Spinal cord (tissue), 10 donors: ENCODE data around the gene HS3ST5. TPM values are rescaled to one million over a fixed set of nuclear protein-coding genes. Genes with fewer than 3 reads are reported as not detected.

Experiments
- DNase-seq, 6 donors: peaks; one replicate each; pipeline versions ENCODE4 v3.0.0 to v3.0.0-alpha.2; 2013 to 2015; ENCODE audit warnings: low spot score in 6 of 6, low read depth in 4 of 6
- H3K27ac ChIP-seq: one replicate; pipeline ENCODE4 v1.5.1; 2013; ENCODE audit warnings: low read depth, low read length, control low read depth
- H3K27me3 ChIP-seq: one replicate; pipeline ENCODE4 v1.6.1; 2013; ENCODE audit warnings: low read length; ENCODE audit not compliant: control insufficient read depth, insufficient read depth
- H3K36me3 ChIP-seq: one replicate; pipeline ENCODE4 v1.6.1; 2013; ENCODE audit warnings: low read length; ENCODE audit not compliant: control insufficient read depth, insufficient read depth
- H3K4me1 ChIP-seq: one replicate; pipeline ENCODE4 v1.6.1; 2013; ENCODE audit warnings: low read length; ENCODE audit not compliant: control insufficient read depth, insufficient read depth
- H3K4me3 ChIP-seq: one replicate; pipeline ENCODE4 v1.5.1; 2013; ENCODE audit warnings: low read depth, low read length, control low read depth
- H3K9me3 ChIP-seq: one replicate; pipeline ENCODE4 v1.6.1; 2013; ENCODE audit warnings: low read length; ENCODE audit not compliant: control insufficient read depth, insufficient read depth
- WGBS: methylation state at CpG from one replicate; pipeline ENCODE4 v1.1.5; 2013; ENCODE audit warnings: missing lambda C conversion rate; ENCODE audit not compliant: insufficient coverage; 5-methylcytosine and 5-hydroxymethylcytosine counted together
- polyA plus RNA-seq, 2 donors: library from polyadenylated mRNA; unstranded; fragments of 120-200 nt; gene quantifications; one replicate each; pipeline ENCODE4 v1.2.1, GENCODE V29; 2013; ENCODE audit not compliant: insufficient read length in 2 of 2
- total RNA-seq, 2 donors: library from RNA; depleted of rRNA in 1 of 2; stranded (reverse); fragments of 120-200 nt in 1 of 2; fragments of >200 nt in 1 of 2; gene quantifications; one replicate each; pipeline versions ENCODE4 v1.2.3 to v1.2.4, GENCODE V29; 2013 to 2014
- donor health status: healthy.

HS3ST5 gene
- total and polyA plus RNA-seq, 4 donors: 4.1 to 25.8 (median 21.9) TPM

GRCh38 chr6:114310053-114310452 is 32.8 kb downstream of the HS3ST5 start:
- DNase-seq: no peak
- H3K27ac ChIP-seq: no peak overlapping the region
- WGBS: no CpG with 5 or more reads among the region's 2 CpGs
- no peaks in the 10 kb centered on the region for H3K27me3 ChIP-seq
- H3K4me3 ChIP-seq: no peak overlapping the region
- H3K36me3 ChIP-seq: no peaks in the 10 kb centered on the region
- H3K4me1 ChIP-seq: no peaks in the 10 kb centered on the region
- H3K9me3 ChIP-seq: no peaks in the 10 kb centered on the region

GRCh38 chr6:114304304-114304887 is 38.4 kb downstream of the HS3ST5 start:
- no peaks in the 10 kb centered on the region for H3K4me1 ChIP-seq
- H3K4me3 ChIP-seq: no peak overlapping the region
- no CpG with 5 or more reads among the region's 1 CpG for WGBS
- H3K27me3 ChIP-seq: no peaks in the 10 kb centered on the region
- H3K27ac ChIP-seq: no peak overlapping the region
- no peaks in the 10 kb centered on the region for H3K9me3 ChIP-seq
- peak in 2 of 6 donors; percentile 45 to 72 for DNase-seq
- no peaks in the 10 kb centered on the region for H3K36me3 ChIP-seq

- Histone ChIP-seq H3K36me3 (no peaks in the 10 kb centered on the region), H3K27ac (no peak overlapping the region), H3K4me3 (no peak overlapping the region), H3K9me3 (no peaks in the 10 kb centered on the region), H3K4me1 (no peaks in the 10 kb centered on the region), H3K27me3 (no peaks in the 10 kb centered on the region)
- no CpG with 5 or more reads among the region's 2 CpGs for whole genome bisulfite sequencing
- no peak for DNase-seq
Observed at GRCh38 chr6:114301596-114302219, 41.1 kb downstream of the HS3ST5 start.

GRCh38 chr6:114297135-114297534 is 45.7 kb downstream of the HS3ST5 start:
- no peaks in the 10 kb centered on the region for H3K9me3 ChIP-seq
- H3K4me1 ChIP-seq: no peaks in the 10 kb centered on the region
- WGBS: 97% methylated on average over 5 of the region's 6 CpGs
- no peak for DNase-seq
- H3K36me3 ChIP-seq: no peaks in the 10 kb centered on the region
- no peak overlapping the region for H3K4me3 ChIP-seq
- no peak overlapping the region for H3K27ac ChIP-seq
- no peaks in the 10 kb centered on the region for H3K27me3 ChIP-seq

GRCh38 chr6:114292431-114292830 is 50.4 kb downstream of the HS3ST5 start:
- no peaks in the 10 kb centered on the region for H3K4me1 ChIP-seq
- no peaks in the 10 kb centered on the region for H3K9me3 ChIP-seq
- H3K4me3 ChIP-seq: no peak overlapping the region
- H3K27me3 ChIP-seq: no peaks in the 10 kb centered on the region
- no CpG with 5 or more reads among the region's 1 CpG for WGBS
- no peak overlapping the region for H3K27ac ChIP-seq
- no peak for DNase-seq
- H3K36me3 ChIP-seq: no peaks in the 10 kb centered on the region

- H3K9me3 ChIP-seq: no peaks in the 10 kb centered on the region
- no peaks in the 10 kb centered on the region for H3K4me1 ChIP-seq
- H3K27me3 ChIP-seq: no peaks in the 10 kb centered on the region
- H3K36me3 ChIP-seq: no peaks in the 10 kb centered on the region
- DNase-seq: no peak
- WGBS: 45% methylated on average over 2 of the region's 2 CpGs
- no peak overlapping the region for H3K4me3 ChIP-seq
- no peak overlapping the region for H3K27ac ChIP-seq
Observed at GRCh38 chr6:114291428-114291827, 51.4 kb downstream of the HS3ST5 start.

GRCh38 chr6:114290864-114291263 is 52.0 kb downstream of the HS3ST5 start:
- 87% methylated on average over 2 of the region's 3 CpGs for WGBS
- no peak for DNase-seq
- H3K9me3 ChIP-seq: no peaks in the 10 kb centered on the region
- no peaks in the 10 kb centered on the region for H3K4me1 ChIP-seq
- no peaks in the 10 kb centered on the region for H3K36me3 ChIP-seq
- no peak overlapping the region for H3K4me3 ChIP-seq
- H3K27ac ChIP-seq: no peak overlapping the region
- H3K27me3 ChIP-seq: no peaks in the 10 kb centered on the region

- no peak for DNase-seq
- Histone ChIP-seq H3K27me3 (no peaks in the 10 kb centered on the region), H3K36me3 (no peaks in the 10 kb centered on the region), H3K4me1 (no peaks in the 10 kb centered on the region), H3K9me3 (no peaks in the 10 kb centered on the region), H3K27ac (no peak overlapping the region), H3K4me3 (no peak overlapping the region)
- 80% methylated on average over 1 of the region's 3 CpGs for WGBS
Observed at GRCh38 chr6:114288701-114289495, 53.9 kb downstream of the HS3ST5 start.

GRCh38 chr6:114287461-114287860 is 55.4 kb downstream of the HS3ST5 start:
- Histone ChIP-seq H3K9me3 (no peaks in the 10 kb centered on the region), H3K4me1 (no peaks in the 10 kb centered on the region), H3K27ac (no peak overlapping the region), H3K27me3 (no peaks in the 10 kb centered on the region), H3K36me3 (no peaks in the 10 kb centered on the region), H3K4me3 (no peak overlapping the region)
- no peak for DNase-seq
- WGBS: no CpG with 5 or more reads among the region's 2 CpGs

GRCh38 chr6:114286211-114286610 is 56.6 kb downstream of the HS3ST5 start:
- H3K9me3 ChIP-seq: no peaks in the 10 kb centered on the region
- no peaks in the 10 kb centered on the region for H3K4me1 ChIP-seq
- H3K36me3 ChIP-seq: no peaks in the 10 kb centered on the region
- H3K27me3 ChIP-seq: no peaks in the 10 kb centered on the region
- WGBS: no CpG with 5 or more reads among the region's 2 CpGs
- no peak overlapping the region for H3K27ac ChIP-seq
- no peak for DNase-seq
- H3K4me3 ChIP-seq: no peak overlapping the region
